ENCODE results near the gene DIP2C. TPM values are rescaled to one million over a fixed set of nuclear protein-coding genes. Genes with fewer than 3 reads are reported as not detected.
A peak's percentile ranks its signal among the peaks of the same experiment; 100 is the strongest.

The DIP2C gene
- total RNA-seq, 3 donors from 2014 or later: 8.0 to 72.0 (median 8.5) TPM

DNA sequence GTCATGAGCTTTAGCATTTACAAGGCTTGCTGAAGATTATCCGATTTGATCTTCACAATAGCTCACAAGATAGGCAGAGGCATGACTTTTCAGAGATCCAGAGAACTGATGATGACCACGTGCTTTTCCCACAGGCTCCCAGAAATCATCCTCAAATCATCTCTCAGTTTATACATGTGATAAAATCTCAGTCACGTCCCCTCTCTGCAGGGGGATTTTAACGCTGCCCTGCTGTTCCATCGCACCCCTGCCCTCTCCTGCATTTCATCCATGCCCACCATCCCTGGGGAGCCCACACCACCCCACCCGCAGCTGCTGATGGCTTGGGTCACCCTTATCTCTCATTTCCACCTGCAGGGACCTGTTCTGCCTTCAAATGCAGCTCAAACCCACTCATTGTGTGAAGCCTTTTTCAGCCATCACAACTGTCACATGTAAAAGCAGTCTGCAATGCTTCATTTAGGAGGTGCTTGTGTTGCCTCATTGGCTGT is 141.8 kb downstream of the DIP2C start:
- Histone ChIP-seq H3K9me3 (no peaks in the 10 kb centered on the region), H3K4me3 (no peak overlapping the region), H3K36me3 (ENCODE audit: low read depth) (no peaks in the 10 kb centered on the region), H3K4me1 (ENCODE audit: low read depth) (no peaks in the 10 kb centered on the region)
- no peak for TF ChIP-seq CTCF (IDR thresholded peaks at IDR 0.05)
- DNase-seq (no peak), ATAC-seq (no peak)
- intact Hi-C loops (cut with DNase I, micrococcal nuclease): no loop called here

- ATAC-seq (peak; percentile 31), DNase-seq (no peak)
- H3K9me3 ChIP-seq: no peaks in the 10 kb centered on the region
- H3K4me3 ChIP-seq: no peak overlapping the region
- TF ChIP-seq CTCF (IDR thresholded peaks at IDR 0.05): no peak
- intact Hi-C loops (cut with DNase I, micrococcal nuclease): no loop called here
- no peaks in the 10 kb centered on the region for H3K36me3 ChIP-seq (ENCODE audit: low read depth)
- no peaks in the 10 kb centered on the region for H3K4me1 ChIP-seq (ENCODE audit: low read depth)
Measured at GRCh38 chr10:546971-547590, 142.4 kb downstream of the DIP2C start.

DNA sequence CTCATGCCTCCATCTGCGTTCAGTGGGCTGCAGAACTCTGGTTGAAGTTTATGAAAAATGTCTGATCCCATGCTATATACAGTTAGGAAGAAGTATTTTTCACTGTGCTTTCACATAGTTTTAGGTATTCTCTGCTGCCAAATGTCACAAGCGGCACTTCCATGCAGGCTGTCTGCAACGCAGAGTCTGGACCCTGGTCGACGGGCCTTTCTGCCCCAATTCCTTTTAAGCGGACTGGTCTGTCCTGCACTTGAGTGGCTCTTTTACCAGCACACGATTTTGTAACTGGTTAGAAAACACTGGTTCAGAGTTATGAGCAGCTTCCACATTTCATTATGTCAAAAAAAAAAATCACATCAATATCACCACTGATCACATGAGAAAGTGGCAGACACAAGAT is 143.0 kb downstream of the DIP2C start:
- intact Hi-C loops (cut with DNase I, micrococcal nuclease): no loop called here
- no peaks in the 10 kb centered on the region for H3K36me3 ChIP-seq (ENCODE audit: low read depth)
- H3K9me3 ChIP-seq: no peaks in the 10 kb centered on the region
- H3K4me1 ChIP-seq (ENCODE audit: low read depth): no peaks in the 10 kb centered on the region
- TF ChIP-seq CTCF (IDR thresholded peaks at IDR 0.05): no peak
- H3K4me3 ChIP-seq: no peak overlapping the region
- DNase-seq (no peak), ATAC-seq (no peak)

DNA sequence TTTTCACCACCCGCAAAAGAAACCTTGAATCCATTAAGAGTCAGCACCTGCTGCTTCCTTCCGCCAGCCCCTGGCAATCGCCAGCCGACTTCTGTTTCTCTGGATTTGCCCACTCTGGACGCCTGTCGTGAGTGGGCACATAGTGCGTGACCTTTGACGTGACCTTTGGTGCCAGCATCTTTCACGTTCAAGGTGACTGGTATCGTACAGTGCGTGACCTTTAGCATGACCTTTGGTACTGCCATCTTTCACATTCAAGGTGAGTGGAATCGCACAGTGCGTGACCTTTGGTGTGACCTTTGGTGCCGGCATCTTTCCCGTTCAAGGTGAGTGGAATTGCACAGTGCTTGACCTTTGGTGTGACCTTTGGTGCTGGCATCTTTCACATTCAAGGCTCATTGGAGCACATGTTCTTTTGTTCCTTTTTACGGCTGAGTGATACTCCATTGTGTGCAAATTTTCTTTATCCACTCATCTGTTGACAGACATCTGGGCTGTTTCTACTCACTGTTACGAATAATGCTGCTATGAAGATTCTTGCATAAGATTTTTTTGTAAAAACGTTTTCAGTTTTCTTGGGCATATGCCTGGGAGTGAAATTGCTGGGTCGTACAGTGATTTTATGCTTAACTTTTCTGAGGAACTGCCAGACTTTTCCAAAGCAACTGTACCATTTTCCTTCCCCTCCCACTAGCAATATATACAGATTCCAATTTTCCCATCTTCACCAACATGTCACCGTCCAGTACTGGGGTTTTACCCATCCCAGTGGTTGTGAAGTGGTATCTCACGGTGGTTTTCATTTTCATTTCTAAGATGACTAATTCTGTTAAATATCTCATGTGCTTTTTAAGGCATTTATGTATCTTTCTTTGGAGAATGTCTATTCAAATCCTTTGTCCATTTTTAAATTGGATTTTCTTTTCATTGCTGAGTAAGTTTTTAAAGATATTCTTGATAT is 145.3 kb downstream of the DIP2C start:
- Histone ChIP-seq H3K4me1 (ENCODE audit: low read depth) (no peaks in the 10 kb centered on the region), H3K36me3 (ENCODE audit: low read depth) (no peaks in the 10 kb centered on the region), H3K9me3 (no peaks in the 10 kb centered on the region), H3K4me3 (no peak overlapping the region)
- TF ChIP-seq CTCF (IDR thresholded peaks at IDR 0.05): no peak
- intact Hi-C loops (cut with DNase I, micrococcal nuclease): no loop called here
- no peak for DNase-seq
- no peak for ATAC-seq

DNA sequence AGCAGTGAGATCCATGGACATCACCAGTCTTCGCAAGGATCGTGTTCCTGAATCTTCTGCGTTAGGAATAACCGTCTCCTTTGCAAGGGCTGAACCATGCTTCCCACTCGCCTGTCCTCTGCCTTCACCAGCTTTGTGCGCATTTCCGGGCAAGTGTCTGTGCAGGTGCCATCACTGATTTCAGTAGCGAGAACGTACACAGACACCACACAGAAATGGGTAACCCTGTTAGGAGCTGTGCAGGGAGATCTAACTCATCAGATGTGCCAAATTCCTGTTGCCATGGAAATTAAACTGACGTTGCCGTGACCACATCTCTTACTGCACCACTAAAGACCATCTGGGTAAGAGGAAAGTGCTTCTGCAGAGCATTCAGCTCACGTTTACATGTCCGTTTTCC is 146.3 kb downstream of the DIP2C start:
- no peak for TF ChIP-seq CTCF (IDR thresholded peaks at IDR 0.05)
- no peak for ATAC-seq
- no peaks in the 10 kb centered on the region for H3K9me3 ChIP-seq
- H3K36me3 ChIP-seq (ENCODE audit: low read depth): no peaks in the 10 kb centered on the region
- H3K4me1 ChIP-seq (ENCODE audit: low read depth): no peaks in the 10 kb centered on the region
- H3K4me3 ChIP-seq: no peak overlapping the region
- no peak for DNase-seq
- intact Hi-C loops (cut with DNase I, micrococcal nuclease): no loop called here

All from mucosa of descending colon (tissue), 3 donors.